HFFc6 (cell line): ENCODE measurements around the gene TEKTIP1. TPM values are rescaled to one million over a fixed set of nuclear protein-coding genes. Genes with fewer than 3 reads are reported as not detected.
A peak's percentile ranks its signal among the peaks of the same experiment; 100 is the strongest.

Experiments used
- DNase-seq: peaks from one replicate; pipeline ENCODE4 v3.0.0-alpha.2; 2018
- H3K27ac Mint-ChIP-seq: 2 replicates; pipeline ENCODE4 v1.8.0; 2020; ENCODE audit warnings: mild to moderate bottlenecking, mixed read lengths
- H3K27me3 Mint-ChIP-seq: 2 replicates; pipeline ENCODE4 v1.8.0; 2021; ENCODE audit warnings: mild to moderate bottlenecking, moderate library complexity, mixed read lengths; ENCODE audit not compliant: insufficient read depth
- H3K36me3 Mint-ChIP-seq: 2 replicates; pipeline ENCODE4 v1.8.0; 2021; ENCODE audit warnings: low read depth, mixed read lengths
- H3K4me1 Mint-ChIP-seq: 2 replicates; pipeline ENCODE4 v1.8.0; 2020; ENCODE audit warnings: low read depth, mixed read lengths
- H3K4me3 Mint-ChIP-seq: 2 replicates; pipeline ENCODE4 v1.8.0; 2020; ENCODE audit warnings: mild to moderate bottlenecking, moderate library complexity, mixed read lengths
- H3K9me3 Mint-ChIP-seq: 2 replicates; pipeline ENCODE4 v1.8.0; 2020; ENCODE audit warnings: mild to moderate bottlenecking, mixed read lengths
- CTCF ChIP-seq: fragments of 200-600 bp; sonication (generic); IDR thresholded peaks from 2 replicates; pipeline ENCODE4 v1.5.0; 2021; ENCODE audit warnings: antibody characterized with exemption, mild to moderate bottlenecking
- total RNA-seq, 6 experiments: library from RNA; stranded (reverse); fragmentation: NEBNext Ultra II Directional; extraction: Animal tissue kit (Norgen Biotek cat#: 25700); gene quantifications; 2 replicates in 1 of 6; 3 replicates in 5 of 6; pipeline ENCODE4 v1.2.3, GENCODE V29; 2021

The TEKTIP1 gene
- total RNA-seq, 6 experiments from 2014 or later: 0.25 to 0.51 (median 0.46) TPM; not detected in 1

GRCh38 chr19:3590991-3591659 lies 52.2 kb downstream of the TEKTIP1 start:
- Mint-ChIP-seq H3K27ac (no peak overlapping the region), H3K36me3 (no peaks in the 10 kb centered on the region; the same call in 1 of the 2 replicates), H3K4me1 (no peaks in the 10 kb centered on the region), H3K27me3 (peaks cover 12% of the 10 kb centered on the region), H3K9me3 (peaks cover 5% of the 10 kb centered on the region; the same call in 1 of the 2 replicates), H3K4me3 (no peak overlapping the region)
- DNase-seq: no peak
- TF ChIP-seq CTCF: no peak

- DNase-seq: no peak
- no peak for TF ChIP-seq CTCF
- no peaks in the 10 kb centered on the region for H3K4me1 Mint-ChIP-seq
- H3K36me3 Mint-ChIP-seq: no peaks in the 10 kb centered on the region; the same call in 1 of the 2 replicates
- no peak overlapping the region for H3K27ac Mint-ChIP-seq
- H3K9me3 Mint-ChIP-seq: peaks cover 5% of the 10 kb centered on the region; the same call in 1 of the 2 replicates
- peaks cover 12% of the 10 kb centered on the region for H3K27me3 Mint-ChIP-seq
- no peak overlapping the region for H3K4me3 Mint-ChIP-seq
Observed at GRCh38 chr19:3591876-3592613, 53.1 kb downstream of the TEKTIP1 start.

- Mint-ChIP-seq H3K36me3 (no peaks in the 10 kb centered on the region; the same call in 1 of the 2 replicates), H3K4me3 (no peak overlapping the region), H3K4me1 (no peaks in the 10 kb centered on the region), H3K27ac (no peak overlapping the region), H3K9me3 (peaks cover 5% of the 10 kb centered on the region; the same call in 1 of the 2 replicates), H3K27me3 (peaks cover 12% of the 10 kb centered on the region)
- no peak for DNase-seq
- 0 out of 2 replicates have a peak, but pooled peaks have one; percentile 12 for TF ChIP-seq CTCF
Observed at GRCh38 chr19:3593156-3593555, 54.2 kb downstream of the TEKTIP1 start.

Other genes starting within 250 kb of the TEKTIP1 start
- gene NFIC, start 172.6 kb upstream of the TEKTIP1 start, total RNA-seq: 100 to 1,000 TPM; 186 to 219 (median 211) TPM
- not detected for gene SMIM24, start 58.6 kb upstream of the TEKTIP1 start, total RNA-seq
- gene SMIM44, start 55.7 kb upstream of the TEKTIP1 start, total RNA-seq: not detected
- gene DOHH, start 38.5 kb upstream of the TEKTIP1 start, total RNA-seq: 10 to 100 TPM; 14.3 to 20.4 (median 17.0) TPM
- gene FZR1, start 32.9 kb upstream of the TEKTIP1 start, total RNA-seq: 10 to 100 TPM; 43.9 to 56.8 (median 46.0) TPM
- gene MFSD12, start 18.4 kb downstream of the TEKTIP1 start, total RNA-seq: 100 to 1,000 TPM in 2 of 6 experiments, 10 to 100 TPM in 4; 75.1 to 101 (median 79.6) TPM
- gene HMG20B, start 33.8 kb downstream of the TEKTIP1 start, total RNA-seq: 10 to 100 TPM; 73.5 to 90.1 (median 78.3) TPM
- under 1 TPM in 4 of 6 experiments, not detected in 2; 0.10 to 0.17 (median 0.11) TPM for gene GIPC3, start 46.3 kb downstream of the TEKTIP1 start, total RNA-seq
- gene TBXA2R, start 67.7 kb downstream of the TEKTIP1 start, total RNA-seq: 1 to 10 TPM; 7.1 to 8.8 (median 7.4) TPM
- 10 to 100 TPM; 22.7 to 25.3 (median 24.9) TPM for gene CACTIN, start 87.6 kb downstream of the TEKTIP1 start, total RNA-seq
- 10 to 100 TPM; 73.8 to 95.6 (median 78.7) TPM for gene PIP5K1C, start 161.3 kb downstream of the TEKTIP1 start, total RNA-seq
- not detected for gene TJP3, start 169.2 kb downstream of the TEKTIP1 start, total RNA-seq
- gene APBA3, start 222.5 kb downstream of the TEKTIP1 start, total RNA-seq: 10 to 100 TPM in 4 of 6 experiments, 1 to 10 TPM in 2; 9.1 to 13.8 (median 10.4) TPM
- 10 to 100 TPM; 69.9 to 84.3 (median 77.9) TPM for gene MRPL54, start 223.5 kb downstream of the TEKTIP1 start, total RNA-seq
- not detected for gene RAX2, start 233.1 kb downstream of the TEKTIP1 start, total RNA-seq
- gene MATK, start 247.2 kb downstream of the TEKTIP1 start, total RNA-seq: not detected